ENCODE data around the gene ALK.

GRCh38 chr2:29182334-29182733 lies 739.1 kb downstream of the ALK start:
- TF ChIP-seq CTCF (IDR thresholded peaks at IDR 0.05) (no peak), POLR2A (IDR thresholded peaks at IDR 0.05) (no peak)

Data from thyroid gland (tissue), 4 donors.